Activated T-cell treated with anti-CD3 and anti-CD28 coated beads, Interleukin-2, amount 50 U/mL, for 4 hours (primary cell): ENCODE results near the gene TBC1D8. TPM values are rescaled to one million over a fixed set of nuclear protein-coding genes. Genes with fewer than 3 reads are reported as not detected.

Experiments used
- ATAC-seq, 2 donors: fragments of 200-7000 bp; cut with Tn5 transposase; one replicate each; pipeline ENCODE4 v1.10.0; 2021
- DNase-seq: peaks from one replicate; pipeline ENCODE4 v3.0.0-alpha.2; 2020
- H3K27me3 Mint-ChIP-seq: one replicate; pipeline ENCODE4 v1.8.0; 2021; ENCODE audit warnings: low read depth, mixed read lengths
- H3K36me3 Mint-ChIP-seq: one replicate; pipeline ENCODE4 v1.8.0; 2022; ENCODE audit warnings: mixed read lengths; ENCODE audit not compliant: insufficient read depth
- H3K4me1 Mint-ChIP-seq: one replicate; pipeline ENCODE4 v1.8.0; 2021; ENCODE audit warnings: low read depth, mixed read lengths
- H3K4me3 Mint-ChIP-seq: one replicate; pipeline ENCODE4 v1.8.0; 2021; ENCODE audit warnings: mild to moderate bottlenecking, moderate library complexity, mixed read lengths
- H3K9me3 Mint-ChIP-seq: one replicate; pipeline ENCODE4 v1.8.0; 2021; ENCODE audit warnings: mixed read lengths
- total RNA-seq, 3 donors: library from RNA; stranded (reverse); gene quantifications; one replicate each; pipeline ENCODE4 v1.2.1, GENCODE V29; 2021

Gene TBC1D8
- total RNA-seq, 3 donors from 2014 or later, result 0.58 to 1.1 (median 0.68) TPM

DNA sequence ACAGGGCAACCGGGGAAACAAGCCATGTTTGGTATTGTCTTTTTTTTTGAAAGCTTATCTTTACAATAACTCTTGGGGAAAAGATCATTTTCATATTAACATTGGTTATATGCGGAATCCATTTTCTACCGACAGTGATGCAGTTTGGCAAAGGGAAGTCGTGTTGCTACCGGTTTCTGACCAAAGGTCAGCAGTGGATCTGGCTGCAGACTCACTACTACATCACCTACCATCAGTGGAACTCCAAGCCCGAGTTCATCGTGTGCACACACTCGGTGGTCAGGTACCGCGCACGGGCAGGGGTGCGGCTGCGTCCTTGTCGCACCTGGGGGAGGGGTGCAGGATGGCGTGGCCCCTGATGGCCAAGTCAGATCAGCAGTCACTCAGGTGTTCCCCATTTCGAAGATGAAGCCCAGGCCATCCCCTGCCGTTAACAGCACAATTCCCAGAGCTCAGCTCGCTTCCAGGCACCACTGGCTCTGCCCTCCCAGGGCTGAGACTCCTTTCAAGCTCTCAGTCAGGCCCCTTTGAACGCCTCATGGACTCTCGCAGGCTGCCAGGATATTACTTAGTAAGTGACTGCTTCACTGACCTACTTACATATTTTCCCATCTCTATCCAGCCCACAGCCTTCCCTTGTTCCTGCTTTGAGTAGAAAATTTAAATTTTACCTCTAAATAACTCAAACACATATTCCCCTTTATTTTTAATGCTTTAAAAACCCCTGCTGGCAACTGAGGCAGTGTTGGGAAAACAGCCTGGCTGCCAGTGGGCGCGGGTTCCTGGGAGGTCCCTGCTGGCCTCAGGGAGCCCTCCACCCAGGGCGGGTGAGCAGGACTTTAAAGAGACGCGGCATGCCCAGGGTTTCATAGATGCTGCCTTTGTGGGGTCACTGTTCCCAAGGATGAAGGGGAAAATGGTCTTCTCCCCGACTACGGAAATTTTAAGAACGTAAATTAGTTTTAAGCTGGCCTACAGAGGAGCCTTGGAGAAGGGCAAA, 182.7 kb downstream of the TBC1D8 start:
- Mint-ChIP-seq H3K4me1 (peaks cover 6% of the 10 kb centered on the region), H3K27me3 (peaks cover 2% of the 10 kb centered on the region), H3K9me3 (no peaks in the 10 kb centered on the region), H3K36me3 (no peaks in the 10 kb centered on the region), H3K4me3 (no peak overlapping the region)
- ATAC-seq (no peak), DNase-seq (no peak)

DNA sequence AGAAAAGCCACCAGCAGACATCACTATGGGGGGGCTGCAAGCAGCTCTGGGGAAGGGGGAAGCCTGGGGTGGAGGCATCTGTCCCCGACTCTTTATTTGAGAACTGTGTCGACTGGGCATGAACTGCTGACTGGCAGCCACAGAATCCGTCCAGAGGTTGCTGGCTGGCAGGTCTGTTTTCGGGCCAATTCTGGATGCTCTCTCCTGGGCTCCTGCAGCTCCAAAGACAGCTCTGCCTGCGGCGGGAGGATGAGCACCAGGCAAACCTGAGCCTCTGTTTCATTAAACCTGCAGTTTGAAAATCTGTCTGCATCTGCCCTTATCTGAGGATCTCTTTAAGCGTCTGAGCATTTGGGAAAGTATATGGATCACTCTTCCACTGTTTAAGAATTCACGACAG, 183.5 kb downstream of the TBC1D8 start:
- H3K36me3 Mint-ChIP-seq, result no peaks in the 10 kb centered on the region
- ATAC-seq (no peak), DNase-seq (no peak)
- H3K27me3 Mint-ChIP-seq, result peaks cover 2% of the 10 kb centered on the region
- H3K9me3 Mint-ChIP-seq, result no peaks in the 10 kb centered on the region
- peaks cover 6% of the 10 kb centered on the region for H3K4me1 Mint-ChIP-seq
- no peak overlapping the region for H3K4me3 Mint-ChIP-seq

- no peak for DNase-seq
- H3K9me3 Mint-ChIP-seq, result no peaks in the 10 kb centered on the region
- H3K36me3 Mint-ChIP-seq, result no peaks in the 10 kb centered on the region
- H3K4me3 Mint-ChIP-seq, result no peak overlapping the region
- H3K4me1 Mint-ChIP-seq, result peaks cover 6% of the 10 kb centered on the region
- no peak for ATAC-seq
- H3K27me3 Mint-ChIP-seq, result peaks cover 2% of the 10 kb centered on the region
Observed at GRCh38 chr2:100965596-100965995, 185.6 kb downstream of the TBC1D8 start.

- no peaks in the 10 kb centered on the region for H3K9me3 Mint-ChIP-seq
- H3K27me3 Mint-ChIP-seq, result peaks cover 2% of the 10 kb centered on the region
- no peak for ATAC-seq
- H3K4me1 Mint-ChIP-seq, result peaks cover 6% of the 10 kb centered on the region
- no peak overlapping the region for H3K4me3 Mint-ChIP-seq
- no peak for DNase-seq
- no peaks in the 10 kb centered on the region for H3K36me3 Mint-ChIP-seq
Observed at GRCh38 chr2:100964681-100965169, 186.5 kb downstream of the TBC1D8 start.

DNA sequence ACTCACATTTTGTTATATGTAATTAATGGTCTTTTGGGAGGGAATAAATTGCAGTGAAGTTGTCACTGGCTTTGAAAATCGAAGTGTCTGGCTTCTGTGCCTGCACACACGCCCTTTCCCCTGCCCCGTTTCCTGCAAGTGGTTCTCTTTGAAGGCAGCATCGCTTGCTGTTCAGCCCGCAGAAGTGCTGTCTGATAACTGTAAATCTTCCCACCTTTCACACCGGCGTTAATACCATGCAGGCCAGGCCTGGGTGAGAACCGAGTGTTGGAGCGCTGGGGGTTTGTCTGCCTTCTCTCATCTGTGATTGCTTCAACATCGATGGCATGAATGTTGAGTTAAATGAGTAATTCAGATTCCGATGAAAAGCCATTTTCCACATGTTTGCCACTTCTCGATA, 187.0 kb downstream of the TBC1D8 start:
- H3K9me3 Mint-ChIP-seq, result no peaks in the 10 kb centered on the region
- no peak for DNase-seq
- H3K36me3 Mint-ChIP-seq, result no peaks in the 10 kb centered on the region
- ATAC-seq, result no peak
- peaks cover under 1% of the 10 kb centered on the region for H3K27me3 Mint-ChIP-seq
- peaks cover 6% of the 10 kb centered on the region for H3K4me1 Mint-ChIP-seq
- H3K4me3 Mint-ChIP-seq, result no peak overlapping the region

DNA sequence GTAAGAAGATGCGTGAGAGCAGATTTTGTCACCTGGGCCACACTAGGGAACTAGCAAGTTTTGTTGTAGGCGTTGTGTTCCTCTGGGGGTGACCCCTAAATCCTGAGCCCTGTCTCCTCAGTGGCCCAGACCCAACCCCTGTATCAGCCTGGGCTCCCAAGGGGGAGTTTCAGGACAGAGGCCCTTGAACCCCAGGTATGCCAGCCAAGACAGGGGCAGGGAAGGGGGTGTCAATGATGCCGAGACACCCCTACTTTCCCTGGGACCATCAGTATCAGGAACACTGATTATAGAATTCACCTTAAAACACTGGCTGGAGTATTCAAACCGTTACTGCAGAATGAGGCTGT, 188.2 kb downstream of the TBC1D8 start:
- H3K36me3 Mint-ChIP-seq, result no peaks in the 10 kb centered on the region
- no peaks in the 10 kb centered on the region for H3K27me3 Mint-ChIP-seq
- peaks cover 6% of the 10 kb centered on the region for H3K4me1 Mint-ChIP-seq
- no peak overlapping the region for H3K4me3 Mint-ChIP-seq
- no peak for ATAC-seq
- DNase-seq, result no peak
- H3K9me3 Mint-ChIP-seq, result no peaks in the 10 kb centered on the region

DNA sequence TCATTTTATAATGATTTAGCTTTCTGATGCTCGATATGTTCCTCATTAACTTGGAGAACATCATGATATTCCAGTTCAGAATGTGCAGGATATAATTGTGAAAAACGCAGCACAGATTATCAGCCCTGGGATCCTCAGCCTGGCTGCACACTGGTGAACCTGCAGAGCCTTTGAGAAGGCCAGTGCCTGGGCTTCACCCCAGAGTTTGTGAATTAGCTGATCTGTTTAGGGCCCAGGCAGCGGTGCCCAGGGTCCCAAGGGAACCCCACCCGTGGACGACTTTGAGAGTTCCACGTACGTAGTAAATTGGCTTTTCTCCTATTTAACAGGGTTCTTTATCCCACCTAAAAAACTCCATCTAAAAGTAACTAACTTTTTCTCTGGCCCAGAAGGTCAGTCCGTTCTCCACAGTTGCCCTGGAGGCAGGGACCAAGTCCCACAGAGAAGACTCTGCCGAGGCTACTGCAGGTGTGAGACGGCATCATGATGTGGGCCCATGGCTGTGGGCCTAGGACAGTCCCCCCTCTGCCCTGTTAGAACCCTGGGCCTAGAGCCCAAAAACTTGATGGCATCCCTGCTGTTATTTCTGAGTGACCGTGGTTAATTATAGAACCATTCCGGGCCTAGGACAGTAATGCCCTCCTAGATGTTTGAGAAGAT, 188.7 kb downstream of the TBC1D8 start:
- Mint-ChIP-seq H3K9me3 (no peaks in the 10 kb centered on the region), H3K4me1 (peaks cover 6% of the 10 kb centered on the region), H3K36me3 (no peaks in the 10 kb centered on the region), H3K4me3 (no peak overlapping the region), H3K27me3 (no peaks in the 10 kb centered on the region)
- DNase-seq, result no peak
- ATAC-seq, result no peak

GRCh38 chr2:100960688-100961087, 190.5 kb downstream of the TBC1D8 start:
- no peaks in the 10 kb centered on the region for H3K27me3 Mint-ChIP-seq
- ATAC-seq (no peak), DNase-seq (no peak)

GRCh38 chr2:100959225-100959880, 191.8 kb downstream of the TBC1D8 start:
- H3K4me3 Mint-ChIP-seq, result no peak overlapping the region
- no peak for DNase-seq

More at GRCh38 chr2:100960688-100961087, 190.5 kb downstream of the TBC1D8 start:
- H3K9me3 Mint-ChIP-seq, result no peaks in the 10 kb centered on the region
- H3K4me3 Mint-ChIP-seq, result no peak overlapping the region
- no peaks in the 10 kb centered on the region for H3K36me3 Mint-ChIP-seq
- H3K4me1 Mint-ChIP-seq, result peaks cover 6% of the 10 kb centered on the region

GRCh38 chr2:100957996-100958653, 193.1 kb downstream of the TBC1D8 start:
- DNase-seq (no peak), ATAC-seq (no peak)
- H3K9me3 Mint-ChIP-seq, result no peaks in the 10 kb centered on the region
- no peaks in the 10 kb centered on the region for H3K27me3 Mint-ChIP-seq
- H3K4me1 Mint-ChIP-seq, result peaks cover 1% of the 10 kb centered on the region
- H3K4me3 Mint-ChIP-seq, result no peak overlapping the region
- H3K36me3 Mint-ChIP-seq, result no peaks in the 10 kb centered on the region

More at GRCh38 chr2:100959225-100959880, 191.8 kb downstream of the TBC1D8 start:
- Mint-ChIP-seq H3K36me3 (no peaks in the 10 kb centered on the region), H3K9me3 (no peaks in the 10 kb centered on the region), H3K27me3 (no peaks in the 10 kb centered on the region), H3K4me1 (peaks cover 5% of the 10 kb centered on the region)
- ATAC-seq, result no peak

Other genes with a start within 250 kb of the TBC1D8 start
- 1,000 to 10,000 TPM; 1,558 to 1,629 (median 1,588) TPM for gene RPL31, start 149.1 kb downstream of the TBC1D8 start, total RNA-seq
- gene CNOT11, start 101.5 kb upstream of the TBC1D8 start, total RNA-seq, result 10 to 100 TPM; 59.9 to 64.4 (median 61.2) TPM
- gene RNF149, start 157.3 kb upstream of the TBC1D8 start, total RNA-seq, result 10 to 100 TPM; 27.3 to 33.3 (median 27.3) TPM
- not detected for gene CREG2, start 236.1 kb upstream of the TBC1D8 start, total RNA-seq